LNCaP clone FGC (cell line): Measurements from ENCODE around the gene DOCK6.

Experiments
- DNase-seq: peaks from one replicate; pipeline ENCODE4 v3.0.0-alpha.2; 2011; ENCODE audit warnings: low read depth
- H3K4me3 ChIP-seq: 2 replicates; pipeline ENCODE4 v1.5.1; 2011; ENCODE audit warnings: mild to moderate bottlenecking, low read depth, low read length, control low read depth
- CTCF ChIP-seq: IDR thresholded peaks from 2 replicates; pipeline ENCODE4 v1.5.1; 2012; ENCODE audit warnings: mild to moderate bottlenecking; ENCODE audit not compliant: control insufficient read depth, insufficient read depth; ENCODE audit errors: extremely low read depth

DOCK6 gene

GRCh38 chr19:11278670-11279069, 16.3 kb upstream of the DOCK6 start:
- TF ChIP-seq CTCF = no peak
- DNase-seq = no peak
- H3K4me3 ChIP-seq = no peak overlapping the region

GRCh38 chr19:11274533-11275086, 12.3 kb upstream of the DOCK6 start:
- no peak for TF ChIP-seq CTCF
- DNase-seq = no peak
- no peak overlapping the region for H3K4me3 ChIP-seq

- H3K4me3 ChIP-seq = no peak overlapping the region
- DNase-seq = no peak
- no peak for TF ChIP-seq CTCF
Observed at GRCh38 chr19:11273989-11274388, 11.7 kb upstream of the DOCK6 start.

- TF ChIP-seq CTCF = no peak
- DNase-seq = no peak
- no peak overlapping the region for H3K4me3 ChIP-seq
Observed at GRCh38 chr19:11273296-11273695, 11.0 kb upstream of the DOCK6 start.

- DNase-seq = no peak
- no peak overlapping the region for H3K4me3 ChIP-seq
- TF ChIP-seq CTCF = no peak
Observed at GRCh38 chr19:11269408-11269807, 7.1 kb upstream of the DOCK6 start.

- H3K4me3 ChIP-seq = no peak overlapping the region
- DNase-seq = no peak
- no peak for TF ChIP-seq CTCF
Observed at GRCh38 chr19:11268783-11269267, 6.5 kb upstream of the DOCK6 start.
